Esophagus squamous epithelium (tissue), 4 donors: ENCODE data around the gene CTRL.

Source experiments
- CTCF ChIP-seq, 6 experiments: fragments of 450-650 bp in 4 of 6; fragments of 200-600 bp in 2 of 6; sonication (generic) in 2 of 6; IDR thresholded peaks; one replicate each; pipeline ENCODE4 v1.5.1; 2016 to 2019; ENCODE audit warnings: antibody characterized with exemption in 6 of 6, mild to moderate bottlenecking in 4 of 6, moderate library complexity in 4 of 6
- POLR2A ChIP-seq, 4 donors: fragments of 450-650 bp; IDR thresholded peaks; one replicate each; pipeline ENCODE4 v1.6.1; 2017; ENCODE audit warnings: antibody characterized with exemption in 4 of 4, mild to moderate bottlenecking in 4 of 4, moderate library complexity in 3 of 4

GRCh38 chr16:67885545-67885944, 46.1 kb downstream of the CTRL start:
- no peak for TF ChIP-seq CTCF (IDR thresholded peaks at IDR 0.05)
- TF ChIP-seq POLR2A (IDR thresholded peaks at IDR 0.05), result no peak
